Measurements from ENCODE around the gene EXO5.
A peak's percentile ranks its signal among the peaks of the same experiment; 100 is the strongest.
"Not testable (repeated sequence)": the region's sequence is repeated elsewhere in the genome, so short reads cannot be mapped to it uniquely, and the experiment has no call there.

EXO5 gene

DNA sequence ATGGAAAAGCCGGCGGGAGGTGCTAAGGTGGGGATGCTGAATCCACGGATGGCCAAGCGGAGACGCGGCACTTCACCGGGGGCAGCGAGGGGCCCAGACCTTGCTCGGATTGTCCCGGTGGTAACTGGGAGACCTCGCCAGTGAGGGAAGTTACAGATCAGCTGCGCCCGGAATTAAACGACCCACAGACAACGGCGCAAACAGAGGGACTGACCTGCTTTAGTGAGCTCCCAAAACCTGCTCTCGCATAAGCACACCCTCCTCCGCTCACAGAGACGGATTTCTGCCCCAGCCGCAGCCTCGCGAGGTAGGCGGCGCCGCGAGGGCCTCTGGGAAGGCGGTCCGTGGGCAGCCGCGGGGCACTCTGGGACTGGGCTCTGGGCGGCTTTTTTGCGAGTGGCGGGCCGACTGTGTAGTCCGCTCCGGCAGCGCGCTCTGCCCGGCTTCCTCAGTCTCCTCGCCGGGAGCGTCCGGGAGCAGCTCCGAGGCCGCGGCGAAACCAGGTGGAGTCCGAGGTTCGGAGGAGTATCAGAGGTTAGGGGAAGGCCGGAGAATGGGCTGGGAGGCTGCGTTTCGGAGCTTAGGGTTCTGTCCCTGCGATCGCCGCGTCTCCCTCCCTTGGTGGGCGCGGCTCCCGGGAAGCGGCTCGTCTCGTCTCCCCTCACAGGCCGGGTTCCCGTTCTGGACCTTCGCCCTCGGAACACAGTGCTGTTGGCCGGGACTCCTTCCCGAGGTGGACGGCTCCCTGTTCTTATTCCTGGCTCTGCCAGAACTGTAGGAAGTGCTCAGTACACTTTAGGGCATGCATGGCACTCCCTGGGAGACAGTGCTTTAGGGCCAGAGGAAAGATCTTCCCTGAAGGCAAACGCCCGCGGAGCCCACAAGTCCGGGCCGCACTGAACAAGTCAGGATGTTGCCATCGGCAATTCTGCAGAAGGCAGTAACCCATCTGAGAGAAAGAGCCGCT lies at the start of gene EXO5:
TSS of gene EXO5 (plus strand) at position 393 of the 967 bp plus-strand sequence. CDS start 5,778 bp downstream, outside the sequence.
- DNase-seq (ENCODE audit: low read depth): peak; percentile 40

DNA sequence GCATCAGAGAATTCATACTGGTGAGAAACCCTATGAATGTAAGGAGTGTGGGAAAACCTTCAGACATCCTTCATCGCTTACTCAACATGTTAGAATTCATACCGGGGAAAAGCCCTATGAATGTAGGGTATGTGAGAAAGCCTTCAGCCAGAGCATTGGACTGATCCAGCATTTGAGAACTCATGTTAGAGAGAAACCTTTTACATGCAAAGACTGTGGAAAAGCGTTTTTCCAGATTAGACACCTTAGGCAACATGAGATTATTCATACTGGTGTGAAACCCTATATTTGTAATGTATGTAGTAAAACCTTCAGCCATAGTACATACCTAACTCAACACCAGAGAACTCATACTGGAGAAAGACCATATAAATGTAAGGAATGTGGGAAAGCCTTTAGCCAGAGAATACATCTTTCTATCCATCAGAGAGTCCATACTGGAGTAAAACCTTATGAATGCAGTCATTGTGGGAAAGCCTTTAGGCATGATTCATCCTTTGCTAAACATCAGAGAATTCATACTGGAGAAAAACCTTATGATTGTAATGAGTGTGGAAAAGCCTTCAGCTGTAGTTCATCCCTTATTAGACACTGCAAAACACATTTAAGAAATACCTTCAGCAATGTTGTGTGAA lies 45.5 kb upstream of the EXO5 start:
- no peak for DNase-seq (ENCODE audit: low read depth)

DNA sequence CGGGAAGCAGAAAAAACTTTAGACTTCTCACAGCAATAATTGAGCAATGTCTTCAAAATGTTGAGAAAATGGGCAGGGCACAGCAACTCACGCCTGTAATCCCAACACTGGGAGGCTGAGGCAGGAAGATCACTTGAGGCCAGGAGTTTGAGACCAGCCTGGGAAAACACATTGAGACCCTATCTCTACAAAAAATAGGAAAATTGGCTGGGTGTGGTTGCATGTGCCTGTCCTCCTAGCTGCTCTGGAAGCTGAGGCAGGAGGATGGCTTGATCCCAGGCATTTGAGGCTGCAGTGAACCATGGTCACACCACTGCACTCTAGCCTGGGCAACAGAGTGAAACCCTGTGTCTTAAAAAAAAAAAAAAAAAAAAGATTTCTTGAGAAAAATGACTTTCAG lies 39.2 kb upstream of the EXO5 start:
- DNase-seq (ENCODE audit: low read depth): no peak

GRCh38 chr1:40475268-40475667 lies 33.3 kb upstream of the EXO5 start:
- DNase-seq (ENCODE audit: low read depth): no peak

DNA sequence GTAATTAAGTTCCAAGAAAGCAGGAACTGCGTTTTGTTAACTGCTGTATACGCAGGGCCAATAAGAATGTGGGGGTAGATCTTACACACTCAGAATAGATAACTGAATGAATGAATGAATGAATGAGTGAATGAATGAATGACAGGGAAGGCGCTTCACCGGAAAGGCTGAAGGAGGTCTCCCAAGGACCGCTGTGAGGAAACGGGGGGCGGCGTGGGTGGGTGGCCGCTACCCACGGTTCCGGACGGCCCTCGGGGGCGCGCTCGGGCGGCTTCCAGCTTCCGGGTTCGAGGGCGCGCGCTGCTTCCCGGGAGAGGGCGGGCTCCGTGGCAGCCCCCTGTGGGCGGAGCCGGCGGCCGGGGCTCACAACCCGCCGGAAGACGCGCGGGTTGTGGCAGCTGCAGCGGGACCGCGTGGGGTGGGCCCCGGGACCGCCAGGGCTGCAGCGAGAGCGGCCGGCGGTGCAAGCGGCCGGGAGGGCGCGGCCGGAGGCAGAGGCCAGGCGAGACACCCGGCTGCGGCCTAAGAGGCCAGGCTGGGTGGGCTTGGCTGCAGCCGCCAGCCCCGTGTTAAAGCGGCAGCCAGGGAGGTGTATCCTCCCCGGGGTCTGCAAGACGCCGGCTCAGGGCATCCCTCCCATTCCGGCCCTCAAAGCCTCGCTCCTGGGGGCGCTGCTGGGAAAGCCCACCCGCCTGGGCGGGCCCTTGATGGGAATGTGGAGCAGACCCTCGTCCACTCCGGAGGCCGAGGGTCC lies 31.5 kb upstream of the EXO5 start, which contains the start of gene ZFP69:
TSS of gene ZFP69 (plus strand) at position 367 of the 754 bp plus-strand sequence. CDS start 2,072 bp downstream, outside the sequence.
- DNase-seq (ENCODE audit: low read depth): peak; percentile 27

- no peak for DNase-seq (ENCODE audit: low read depth)
These were observed 30.9 kb upstream of the EXO5 start for GRCh38 chr1:40477678-40478053.

- DNase-seq (ENCODE audit: low read depth): no peak
These were observed 30.3 kb upstream of the EXO5 start for GRCh38 chr1:40478276-40478675.

DNA sequence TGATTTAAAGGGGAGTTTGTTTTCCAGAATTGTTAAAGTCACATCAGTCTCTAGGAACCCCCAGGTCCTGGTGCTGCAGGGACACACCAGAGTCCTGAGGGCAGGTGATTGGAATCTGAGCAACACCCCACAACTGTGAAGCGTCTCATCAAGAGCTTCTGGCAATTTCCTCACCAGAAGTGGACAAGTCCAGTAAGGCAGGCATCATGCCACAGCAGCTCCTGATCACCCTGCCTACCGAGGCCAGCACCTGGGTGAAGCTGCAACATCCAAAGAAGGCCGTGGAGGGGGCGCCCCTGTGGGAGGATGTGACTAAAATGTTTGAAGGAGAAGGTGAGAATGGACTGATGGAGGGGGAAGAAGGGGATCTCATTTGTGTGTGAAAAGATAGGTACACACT lies 29.4 kb upstream of the EXO5 start:
- no peak for DNase-seq (ENCODE audit: low read depth)

- no peak for DNase-seq (ENCODE audit: low read depth)
These were observed 13.2 kb upstream of the EXO5 start for GRCh38 chr1:40495315-40495903.

GRCh38 chr1:40502651-40503050 lies 5.9 kb upstream of the EXO5 start:
- DNase-seq (ENCODE audit: low read depth): not testable (repeated sequence)

DNA sequence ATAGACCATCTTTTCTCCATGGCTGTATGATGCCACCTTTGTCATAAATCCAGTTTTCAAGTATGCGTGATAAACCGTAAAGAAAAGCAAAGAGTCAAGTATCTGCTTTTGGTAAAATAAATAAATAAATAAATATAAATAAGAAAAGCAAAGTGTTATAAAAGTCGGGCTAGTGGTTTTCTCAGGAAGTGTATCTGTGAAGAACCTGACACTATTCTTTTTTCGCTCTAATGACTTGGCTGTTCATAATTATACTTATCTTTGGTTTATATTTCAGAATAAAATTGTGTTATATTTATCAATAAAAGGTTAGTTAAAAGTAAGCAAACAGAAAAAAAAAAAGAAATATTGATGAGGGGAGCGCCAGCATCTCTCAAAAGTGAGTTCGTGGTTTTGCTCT lies 594 bp upstream of the EXO5 start:
- no peak for DNase-seq (ENCODE audit: low read depth)

GRCh38 chr1:40519517-40519916 lies 10.9 kb downstream of the EXO5 start:
- DNase-seq (ENCODE audit: low read depth): no peak

DNA sequence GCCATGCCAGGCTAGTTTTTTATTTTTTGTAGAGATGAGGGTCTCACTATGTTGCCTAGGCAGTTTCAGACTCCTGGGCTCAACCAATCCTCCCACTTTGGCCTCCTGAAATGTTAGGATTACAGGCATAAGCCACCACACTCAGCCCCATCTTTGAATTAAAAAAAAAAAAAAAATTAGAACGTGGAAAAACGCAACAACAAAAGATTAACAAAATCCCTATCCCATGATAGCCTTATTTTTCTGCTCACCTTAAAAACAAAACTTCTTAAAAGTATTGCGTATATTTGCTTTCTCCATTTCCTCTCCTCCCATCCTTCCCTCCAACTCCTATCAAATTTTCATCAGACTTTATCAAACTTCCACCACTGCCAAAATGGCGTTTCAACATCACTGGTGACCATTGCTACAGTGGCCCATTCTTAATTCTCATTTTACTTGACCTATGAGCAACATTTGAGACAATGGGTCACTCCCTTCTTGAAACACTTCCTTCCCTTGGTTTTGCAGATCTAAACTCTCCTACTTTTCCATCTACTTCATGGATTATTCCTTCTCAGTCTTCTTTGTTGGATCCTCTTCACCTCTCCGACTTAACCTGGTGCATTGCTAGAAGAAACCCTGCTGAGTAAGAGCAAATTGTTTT lies 22.3 kb downstream of the EXO5 start:
- DNase-seq (ENCODE audit: low read depth): no peak

- DNase-seq (ENCODE audit: low read depth): peak; percentile 85
These were observed 23.0 kb downstream of the EXO5 start, which contains the start of gene ZNF684 for GRCh38 chr1:40531381-40532061. ZNF684 (plus strand) TSS chr1:40531637; CDS start chr1:40533167, 1,530 bp downstream.

- DNase-seq (ENCODE audit: low read depth): no peak
These were observed 23.5 kb downstream of the EXO5 start for GRCh38 chr1:40532062-40532389.

DNA sequence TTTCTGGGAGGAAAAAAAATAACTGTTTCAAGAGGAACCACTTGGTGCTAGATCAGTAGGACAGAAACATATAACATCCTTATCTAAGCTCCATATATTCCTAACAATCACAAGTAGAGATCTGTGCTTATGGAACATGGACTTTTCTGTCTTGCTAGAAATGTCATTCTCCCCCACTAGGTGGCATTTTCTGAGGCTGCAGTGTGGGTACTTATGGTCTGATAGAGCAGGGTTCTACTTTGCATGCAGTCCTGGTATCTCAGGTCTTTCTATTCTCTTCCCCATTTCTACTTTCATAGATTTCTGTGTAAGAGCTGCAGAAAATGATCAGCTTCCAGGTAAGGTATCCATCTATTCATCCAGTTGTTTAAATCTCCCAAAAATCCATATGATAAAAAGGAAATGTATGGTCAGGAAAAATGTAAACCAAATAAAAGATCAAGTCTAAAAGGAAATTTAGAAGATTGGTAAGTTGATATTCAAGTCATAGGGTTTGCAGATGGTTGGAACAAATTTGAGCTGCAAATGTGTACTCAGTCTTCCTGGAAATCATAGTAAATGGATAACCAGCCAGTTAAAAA lies 24.4 kb downstream of the EXO5 start:
- DNase-seq (ENCODE audit: low read depth): peak; percentile 21

DNA sequence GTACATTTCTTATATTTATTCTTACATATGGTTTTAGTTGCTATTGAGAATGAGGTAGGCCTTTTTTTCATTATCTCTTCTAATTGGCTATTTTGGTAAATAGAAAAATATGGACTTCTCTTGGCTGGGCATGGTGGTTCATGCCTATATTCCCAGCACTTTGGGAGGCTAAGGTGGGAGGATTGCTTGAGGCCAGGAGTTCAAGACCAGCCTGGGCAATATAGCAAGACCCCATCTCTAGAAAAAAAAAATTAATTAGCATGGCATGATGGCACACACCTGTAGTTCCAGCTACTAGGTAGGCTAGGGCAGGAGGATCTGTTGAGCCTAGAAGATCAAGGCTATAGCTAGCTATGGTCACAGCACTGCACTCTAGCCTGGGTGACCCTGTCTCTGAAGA lies 26.0 kb downstream of the EXO5 start:
- DNase-seq (ENCODE audit: low read depth): no peak

DNA sequence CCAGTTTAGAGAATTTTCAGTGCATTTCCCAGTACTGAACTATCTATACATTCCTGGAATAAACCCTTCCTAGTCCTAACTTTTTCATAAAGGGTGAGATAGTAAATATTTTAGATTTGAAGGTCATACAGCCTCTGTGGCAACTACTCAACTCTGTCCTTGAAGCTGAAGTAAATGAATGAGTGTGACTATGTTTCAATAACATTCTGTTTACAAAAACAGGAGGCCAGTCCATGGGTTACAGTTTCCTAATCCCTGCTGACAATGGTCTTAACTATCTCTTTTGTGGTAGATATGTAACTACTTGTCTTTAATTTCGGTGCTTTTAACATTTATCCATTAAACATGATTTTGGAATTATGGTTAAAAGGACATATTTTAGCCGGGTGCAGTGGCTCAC lies 27.2 kb downstream of the EXO5 start:
- DNase-seq (ENCODE audit: low read depth): no peak

DNA sequence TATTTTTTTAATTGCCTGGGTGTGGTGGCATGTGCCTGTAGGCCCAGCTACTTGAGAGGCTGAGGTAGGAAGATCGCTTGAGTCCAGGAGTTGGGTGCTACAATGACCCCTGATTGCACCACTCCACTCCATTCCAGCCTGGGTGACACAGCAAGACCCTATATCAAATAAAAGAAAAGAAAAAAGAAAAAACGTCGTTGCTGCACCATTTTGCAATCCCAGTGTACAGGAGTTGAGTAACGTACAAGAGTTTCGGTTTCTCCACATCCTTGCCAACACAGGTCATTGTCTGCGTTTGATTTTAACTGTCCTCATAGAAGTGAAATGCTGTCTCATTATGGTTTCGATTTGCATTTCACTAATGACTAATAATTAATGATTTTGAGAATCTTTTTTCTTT lies 30.8 kb downstream of the EXO5 start:
- no peak for DNase-seq (ENCODE audit: low read depth)

GRCh38 chr1:40546957-40547356 lies 38.4 kb downstream of the EXO5 start:
- no peak for DNase-seq (ENCODE audit: low read depth)

GRCh38 chr1:40553017-40553416 lies 44.5 kb downstream of the EXO5 start:
- DNase-seq (ENCODE audit: low read depth): no peak

Data from fibroblast of the conjunctiva (primary cell).